Tibial artery (tissue), 4 donors: ENCODE results near the gene CNDP2.

Experiments used
- DNase-seq, 2 donors: peaks; one replicate each; pipeline ENCODE4 v3.0.0-alpha.2; 2019
- H3K27ac ChIP-seq, 2 donors: fragments of 200-600 bp; sonication (generic) in 1 of 2; 1 replicate in 1 of 2; 2 replicates in 1 of 2; pipeline ENCODE4 v1.5.1; 2018 to 2019; ENCODE audit warnings: mild to moderate bottlenecking in 1 of 2
- H3K27me3 ChIP-seq, 2 donors: fragments of 200-600 bp; sonication (generic) in 1 of 2; one replicate each; pipeline versions ENCODE4 v1.5.1 to v1.6.0; 2016 to 2019
- H3K36me3 ChIP-seq, 3 donors: fragments of 200-600 bp; sonication (generic) in 2 of 3; one replicate each; pipeline ENCODE4 v1.5.1; 2016 to 2019; ENCODE audit warnings: mild to moderate bottlenecking in 2 of 3
- H3K4me1 ChIP-seq, 4 donors: fragments of 200-600 bp; sonication (generic) in 2 of 4; 1 replicate in 3 of 4; 2 replicates in 1 of 4; pipeline ENCODE4 v1.5.1; 2016 to 2019
- H3K4me3 ChIP-seq, 2 donors: fragments of 200-600 bp; sonication (generic) in 1 of 2; 1 replicate in 1 of 2; 2 replicates in 1 of 2; pipeline ENCODE4 v1.5.1; 2018 to 2019; ENCODE audit warnings: mild to moderate bottlenecking in 2 of 2
- H3K9me3 ChIP-seq, 3 donors: fragments of 200-600 bp; sonication (generic) in 1 of 3; one replicate each; pipeline ENCODE4 v1.5.1; 2016 to 2019
- CTCF ChIP-seq, 2 experiments: fragments of 200-600 bp in 1 of 2; fragments of 450-650 bp in 1 of 2; IDR thresholded peaks; one replicate each; pipeline ENCODE4 v1.5.1; 2017 to 2019; ENCODE audit warnings: antibody characterized with exemption in 2 of 2, mild to moderate bottlenecking in 1 of 2, moderate library complexity in 1 of 2
- intact Hi-C: fragments of 100-400 bp; cut with DNase I; formaldehyde crosslinking; loops from one replicate; pipeline ENCODE4 v1.15.0; 2023; ENCODE audit warnings: low total_unique reads

CNDP2 gene

DNA sequence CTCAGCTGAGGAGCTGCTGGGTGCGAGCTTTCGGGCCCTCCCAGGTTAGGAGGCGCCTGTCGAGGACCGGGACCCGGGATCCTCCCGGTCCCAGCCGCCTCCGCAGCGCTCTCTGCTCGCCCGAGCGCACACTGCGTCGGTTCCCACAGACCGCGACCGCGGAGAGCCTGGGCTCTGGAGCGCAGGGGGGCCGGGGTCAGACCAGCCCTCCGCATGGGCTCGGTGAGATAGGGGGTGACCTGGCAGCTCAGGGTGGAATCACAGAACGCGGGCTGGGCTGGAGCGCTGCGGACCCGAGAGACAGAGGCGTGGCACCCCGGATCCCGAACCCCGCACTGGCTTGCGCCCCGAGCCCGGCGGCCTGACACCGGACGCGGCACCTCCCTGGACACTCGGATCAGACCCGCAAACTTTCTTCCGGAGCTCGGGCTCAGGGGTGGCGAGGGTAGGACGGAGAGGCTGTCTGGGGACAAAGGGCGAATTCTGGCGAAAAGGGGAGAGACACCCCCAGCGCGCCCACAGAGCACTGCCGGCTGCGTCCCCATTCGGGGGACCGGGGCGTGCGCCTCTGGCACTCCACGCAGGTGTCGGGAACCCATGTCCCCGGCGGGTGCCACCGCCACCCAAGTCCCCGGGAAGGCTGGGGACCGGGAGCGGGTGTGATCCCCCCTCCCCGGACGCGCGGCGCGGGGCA, 39.7 kb upstream of the CNDP2 start:
- no peak overlapping the region for H3K27ac ChIP-seq
- DNase-seq: peak in 1 of 2 donors; percentile 42
- H3K27me3 ChIP-seq: peaks cover 0 to 51% of the 10 kb centered on the region in 2 donors
- intact Hi-C loops: no loop called here
- no peaks in the 10 kb centered on the region for H3K9me3 ChIP-seq
- TF ChIP-seq CTCF (IDR thresholded peaks at IDR 0.05): no peak
- H3K4me3 ChIP-seq: peak overlapping the region; percentile 13 to 45
- peaks cover 0 to 18% (median 13%) of the 10 kb centered on the region in 4 donors for H3K4me1 ChIP-seq
- H3K36me3 ChIP-seq: no peaks in the 10 kb centered on the region

GRCh38 chr18:74457043-74457724, 39.0 kb upstream of the CNDP2 start, which contains the start of gene DIPK1C:
DIPK1C (minus strand) TSS chr18:74457308; CDS start chr18:74457259, 49 bp downstream.
- Histone ChIP-seq H3K36me3 (no peaks in the 10 kb centered on the region), H3K9me3 (no peaks in the 10 kb centered on the region), H3K27me3 (peaks cover 0 to 51% of the 10 kb centered on the region in 2 donors), H3K4me3 (peak within 1 kb of the TSS; percentile 13 to 45), H3K4me1 (peaks cover 0 to 18% (median 13%) of the 10 kb centered on the region in 4 donors), H3K27ac (no peak within 1 kb of the TSS)
- intact Hi-C loops: no loop called here
- DNase-seq: no peak
- no peak for TF ChIP-seq CTCF (IDR thresholded peaks at IDR 0.05)

DNA sequence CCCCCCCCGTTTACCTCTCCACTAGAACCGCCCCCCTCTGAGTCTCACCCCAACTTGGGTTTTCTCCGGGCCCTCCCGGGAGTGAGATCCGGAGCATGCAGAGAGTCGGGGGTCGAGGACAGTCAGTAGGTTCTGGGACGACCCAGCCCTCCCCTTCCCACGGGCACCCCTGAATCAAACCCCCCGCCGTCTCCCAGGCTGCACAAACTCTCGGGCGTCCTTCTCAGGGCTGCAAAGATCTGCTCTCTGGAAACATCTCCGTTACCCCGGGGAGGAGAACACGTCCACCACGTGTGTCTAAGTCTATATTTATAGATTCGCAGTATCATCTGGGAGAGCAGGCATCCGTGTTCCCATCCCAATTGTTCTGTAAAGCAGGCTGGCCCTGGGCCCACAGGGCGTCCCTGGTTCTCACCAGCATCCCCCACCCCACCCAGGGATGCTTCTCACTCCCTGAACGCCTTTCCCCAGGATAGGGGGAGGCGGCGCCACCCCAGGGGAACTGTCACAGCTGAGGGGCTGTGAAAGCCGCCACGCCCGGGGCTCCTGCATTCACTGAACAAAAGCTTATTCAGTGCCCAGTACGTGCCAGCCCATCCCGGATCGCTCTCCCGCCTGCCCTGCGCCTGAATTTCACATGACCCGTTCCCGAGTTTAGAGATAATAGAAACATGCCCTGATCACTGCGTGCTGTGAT, 38.3 kb upstream of the CNDP2 start:
- Histone ChIP-seq H3K4me1 (peaks cover 0 to 18% (median 13%) of the 10 kb centered on the region in 4 donors), H3K36me3 (no peaks in the 10 kb centered on the region), H3K4me3 (no peak overlapping the region), H3K27me3 (peaks cover 0 to 51% of the 10 kb centered on the region in 2 donors), H3K27ac (no peak overlapping the region), H3K9me3 (no peaks in the 10 kb centered on the region)
- intact Hi-C loops: no loop called here
- peak in 1 of 2 donors; percentile 51 for DNase-seq
- no peak for TF ChIP-seq CTCF (IDR thresholded peaks at IDR 0.05)

DNA sequence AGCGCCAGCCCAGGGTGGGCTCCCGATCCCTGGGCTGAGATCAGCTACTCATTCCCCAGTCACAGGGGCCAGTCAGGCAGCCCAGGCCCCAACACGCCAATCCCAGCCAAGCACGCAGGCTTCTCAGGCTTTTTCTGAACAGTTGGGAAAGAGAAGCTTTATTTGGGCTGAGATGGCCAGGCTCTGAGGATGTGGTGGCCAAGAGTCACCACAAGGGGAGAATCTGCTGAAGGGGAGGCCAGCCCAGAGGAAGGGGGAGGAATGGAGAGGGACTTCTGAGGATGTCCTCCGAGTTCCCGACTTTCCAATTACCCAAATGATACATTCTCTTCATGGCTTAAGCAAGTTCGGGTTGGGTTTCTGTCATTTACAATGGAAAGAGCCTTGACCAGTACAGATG, 36.3 kb upstream of the CNDP2 start:
- H3K36me3 ChIP-seq: no peaks in the 10 kb centered on the region
- DNase-seq: no peak
- TF ChIP-seq CTCF (IDR thresholded peaks at IDR 0.05): no peak
- intact Hi-C loops: no loop called here
- H3K9me3 ChIP-seq: no peaks in the 10 kb centered on the region
- H3K4me3 ChIP-seq: no peak overlapping the region
- H3K27me3 ChIP-seq: peaks cover 0 to 35% of the 10 kb centered on the region in 2 donors
- no peak overlapping the region for H3K27ac ChIP-seq
- H3K4me1 ChIP-seq: peaks cover 0 to 18% (median 13%) of the 10 kb centered on the region in 4 donors

DNA sequence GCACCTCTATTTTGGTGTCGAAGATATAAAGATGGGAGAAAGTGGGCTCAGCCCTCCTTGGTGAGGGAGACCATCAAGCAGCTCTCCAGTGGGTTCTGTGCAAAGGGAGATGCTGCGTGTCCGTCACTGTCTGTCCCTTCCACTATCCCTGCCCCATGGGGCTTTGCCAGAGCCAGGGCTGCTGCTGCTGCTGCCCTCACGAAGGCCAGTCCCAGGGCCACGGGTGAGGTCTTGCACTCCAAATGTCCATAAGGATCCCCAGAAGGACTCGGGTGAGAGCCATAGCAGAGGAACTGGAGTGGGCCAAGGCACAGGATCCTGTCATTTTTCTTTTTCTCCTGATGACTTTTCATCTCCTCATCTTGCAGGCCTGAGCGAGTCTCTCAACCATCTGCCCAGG, 35.3 kb upstream of the CNDP2 start:
- no peaks in the 10 kb centered on the region for H3K36me3 ChIP-seq
- peaks cover 0 to 18% (median 13%) of the 10 kb centered on the region in 4 donors for H3K4me1 ChIP-seq
- no peak for DNase-seq
- no peak overlapping the region for H3K4me3 ChIP-seq
- no peaks in the 10 kb centered on the region for H3K9me3 ChIP-seq
- intact Hi-C loops: no loop called here
- H3K27me3 ChIP-seq: peaks cover 0 to 34% of the 10 kb centered on the region in 2 donors
- H3K27ac ChIP-seq: no peak overlapping the region
- TF ChIP-seq CTCF (IDR thresholded peaks at IDR 0.05): no peak
